Stimulated activated CD8-positive, alpha-beta memory T cell treated with anti-CD3 and anti-CD28 coated beads, Interleukin-15, amount 100 ng/mL, for 24 hours (primary cell): ENCODE results near the gene ARL2BP.
"Not testable (repeated sequence)": the region's sequence is repeated elsewhere in the genome, so short reads cannot be mapped to it uniquely, and the experiment has no call there.

Experiments used
- DNase-seq: peaks from one replicate; pipeline ENCODE4 v3.0.0-alpha.2; 2020; ENCODE audit warnings: low read depth

ARL2BP gene

DNA sequence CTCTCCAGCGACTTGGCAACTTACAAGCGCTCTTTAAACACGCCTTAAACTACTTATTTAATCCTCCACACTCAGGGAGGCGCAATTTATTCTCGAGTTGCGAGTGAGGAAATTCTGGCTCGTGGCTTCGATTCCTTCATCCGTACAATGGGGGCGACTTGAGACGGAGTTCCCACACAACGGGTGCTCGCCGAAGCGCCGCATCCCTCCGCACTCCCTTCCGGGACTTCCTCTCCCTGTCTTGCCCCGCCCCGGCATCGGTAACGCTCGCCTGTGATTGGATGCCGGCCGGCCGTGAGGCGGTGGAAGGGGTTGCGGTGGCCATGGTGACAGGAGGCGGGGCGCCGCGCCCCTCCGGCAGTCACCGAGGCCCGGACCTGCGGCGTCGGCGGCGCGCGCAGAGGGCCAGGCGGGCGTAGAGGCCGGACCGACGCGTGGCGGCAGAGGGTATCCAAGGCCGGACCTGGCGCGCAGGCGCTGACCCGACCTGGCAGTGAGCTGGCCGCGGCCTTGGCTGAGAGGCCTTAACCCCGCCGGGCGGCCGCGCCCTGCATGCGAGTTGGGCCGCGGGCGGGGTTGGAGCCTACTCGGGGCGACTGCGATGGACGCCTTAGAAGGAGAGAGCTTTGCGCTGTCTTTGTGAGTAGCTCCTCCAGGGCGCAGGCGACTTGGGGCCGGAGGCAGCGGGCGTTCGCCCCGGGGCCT lies at the start of gene ARL2BP:
TSS of gene ARL2BP (plus strand) at position 493 of the 705 bp plus-strand sequence. CDS start at position 602, 109 bp downstream.
- peak; percentile 91 for DNase-seq

DNA sequence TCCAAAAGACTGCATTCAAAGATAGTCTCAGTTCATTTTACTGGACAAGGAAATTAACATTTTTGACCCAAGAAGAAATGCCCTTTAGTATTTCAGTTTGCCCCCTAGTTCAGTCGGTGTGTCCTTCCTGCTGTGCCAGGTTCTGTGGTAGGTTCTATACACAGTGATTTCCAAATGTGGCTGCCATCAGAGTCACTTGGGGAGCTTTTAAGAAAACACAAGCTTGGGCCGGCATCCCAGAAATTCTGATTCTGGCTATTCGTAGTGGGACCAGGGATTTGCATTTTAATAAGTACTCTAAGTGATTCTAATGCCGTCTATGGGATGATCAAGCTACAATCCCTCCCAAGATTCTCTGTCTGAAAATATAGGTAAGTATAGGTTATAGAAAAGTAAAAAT lies 48.8 kb upstream of the ARL2BP start:
- DNase-seq = no peak

DNA sequence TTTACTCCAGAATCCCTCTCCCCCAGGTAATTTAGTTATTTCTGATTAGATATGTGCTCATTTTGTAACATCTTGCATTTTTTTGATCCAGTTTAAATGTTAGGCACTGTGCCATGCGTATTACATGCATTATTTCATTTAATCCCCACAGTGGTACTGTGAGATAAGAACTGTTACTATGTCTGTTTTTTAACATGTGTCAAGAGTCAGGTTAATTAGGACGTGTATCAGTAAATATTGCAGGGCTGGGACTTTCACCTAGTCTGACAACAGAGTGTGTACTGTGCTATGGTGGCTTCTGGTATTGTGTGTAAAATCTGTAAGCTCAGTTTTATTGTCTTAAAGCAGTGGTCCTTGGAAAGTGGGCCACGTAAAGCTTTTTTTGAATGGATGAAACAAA lies 48.3 kb upstream of the ARL2BP start:
- DNase-seq = no peak

DNA sequence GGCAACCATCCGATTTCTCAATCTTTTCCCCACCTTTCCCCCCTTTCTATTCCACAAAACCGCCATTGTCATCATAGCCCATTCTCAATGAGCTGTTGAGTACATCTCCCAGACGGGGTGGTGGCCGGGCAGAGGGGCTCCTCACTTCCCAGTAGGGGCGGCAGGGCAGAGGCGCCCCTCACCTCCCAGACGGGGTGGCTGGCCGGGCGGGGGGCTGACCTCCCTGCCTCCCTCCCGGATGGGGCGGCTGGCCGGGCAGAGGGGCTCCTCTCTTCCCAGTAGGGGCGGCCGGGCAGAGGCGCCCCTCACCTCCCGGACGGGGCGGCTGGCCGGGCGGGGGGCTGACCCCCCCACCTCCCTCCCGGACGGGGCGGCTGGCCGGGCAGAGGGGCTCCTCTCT lies 44.7 kb upstream of the ARL2BP start:
- DNase-seq = not testable (repeated sequence)

DNA sequence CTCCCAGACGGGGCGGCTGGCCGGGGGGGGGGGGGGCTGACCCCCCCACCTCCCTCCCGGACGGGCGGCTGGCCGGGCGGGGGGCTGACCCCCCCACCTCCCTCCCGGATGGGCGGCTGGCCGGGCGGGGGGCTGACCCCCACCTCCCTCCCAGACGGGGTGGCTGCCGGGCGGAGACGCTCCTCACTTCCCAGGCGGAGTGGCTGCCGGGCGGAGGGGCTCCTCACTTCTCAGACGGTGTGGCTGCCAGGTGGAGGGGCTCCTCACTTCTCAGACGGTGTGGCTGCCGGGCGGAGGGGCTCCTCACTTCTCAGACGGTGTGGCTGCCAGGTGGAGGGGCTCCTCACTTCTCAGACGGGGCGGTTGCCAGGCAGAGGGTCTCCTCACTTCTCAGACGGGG lies 44.1 kb upstream of the ARL2BP start:
- not testable (repeated sequence) for DNase-seq

DNA sequence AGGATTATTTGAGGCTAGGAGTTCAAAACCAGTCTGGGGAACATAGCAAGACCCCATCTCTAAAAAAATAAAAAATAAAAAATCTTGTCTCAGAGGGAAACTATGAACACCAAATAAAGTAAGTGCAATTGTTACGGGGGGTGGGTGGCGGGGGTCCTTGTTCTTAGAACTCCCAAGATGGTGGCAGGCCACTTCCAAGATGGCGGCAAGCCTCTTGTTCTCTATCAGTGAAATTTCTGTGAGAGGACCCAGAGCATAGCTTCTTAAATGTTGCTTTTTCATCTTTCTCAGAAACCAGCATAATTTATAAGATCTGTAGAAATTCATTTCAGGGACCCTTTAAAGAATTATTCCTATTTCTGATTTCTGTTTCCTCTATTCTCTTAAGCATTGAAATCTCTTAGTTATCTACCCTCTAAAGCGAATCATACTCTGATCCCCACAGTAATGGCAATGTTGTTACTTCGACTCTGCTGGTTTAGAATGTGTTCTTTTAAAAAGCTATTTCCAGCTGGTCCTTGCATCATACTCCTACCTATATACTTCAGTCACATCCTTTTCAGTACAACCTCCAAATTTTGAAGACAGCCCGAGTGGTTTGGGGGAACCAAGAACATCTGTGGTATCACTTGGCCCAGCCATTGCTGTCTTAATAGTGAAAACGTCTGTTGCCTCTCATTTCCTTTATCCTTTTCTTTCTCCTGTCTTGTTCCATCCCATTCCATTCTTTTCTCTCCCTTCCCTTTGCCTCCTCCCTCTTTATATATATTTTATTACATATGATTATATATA lies 42.8 kb upstream of the ARL2BP start:
- DNase-seq = no peak

DNA sequence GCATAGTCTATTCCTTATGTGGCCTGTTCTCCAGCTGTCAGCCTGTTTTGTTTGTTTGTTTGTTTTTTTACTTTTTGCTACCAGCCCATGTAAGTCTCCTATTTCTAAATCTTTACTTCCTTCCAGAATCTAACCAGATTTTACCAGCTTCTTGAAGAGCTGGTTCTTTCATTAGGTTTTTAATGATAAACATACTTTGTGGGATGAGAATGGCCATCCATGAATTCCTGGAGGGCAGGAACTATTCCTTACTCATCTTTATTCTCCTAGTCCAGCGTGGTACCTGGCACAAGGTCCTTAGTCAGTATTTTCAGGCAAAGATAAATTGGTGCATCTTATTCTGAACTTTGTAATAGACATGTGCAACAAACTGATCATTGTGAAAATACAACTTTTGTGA lies 41.6 kb upstream of the ARL2BP start:
- DNase-seq = no peak

DNA sequence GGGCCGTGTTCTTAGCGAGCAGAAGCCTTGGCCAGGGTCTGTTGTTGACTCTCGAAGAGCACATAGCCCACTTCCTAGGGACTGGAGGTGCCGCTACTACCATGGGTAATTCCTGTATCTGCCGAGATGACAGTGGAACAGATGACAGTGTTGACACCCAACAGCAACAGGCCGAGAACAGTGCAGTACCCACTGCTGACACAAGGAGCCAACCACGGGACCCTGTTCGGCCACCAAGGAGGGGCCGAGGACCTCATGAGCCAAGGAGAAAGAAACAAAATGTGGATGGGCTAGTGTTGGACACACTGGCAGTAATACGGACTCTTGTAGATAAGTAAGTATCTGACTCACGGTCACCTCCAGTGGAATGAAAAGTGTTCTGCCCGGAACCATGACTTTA lies 40.4 kb upstream of the ARL2BP start:
- DNase-seq = no peak

DNA sequence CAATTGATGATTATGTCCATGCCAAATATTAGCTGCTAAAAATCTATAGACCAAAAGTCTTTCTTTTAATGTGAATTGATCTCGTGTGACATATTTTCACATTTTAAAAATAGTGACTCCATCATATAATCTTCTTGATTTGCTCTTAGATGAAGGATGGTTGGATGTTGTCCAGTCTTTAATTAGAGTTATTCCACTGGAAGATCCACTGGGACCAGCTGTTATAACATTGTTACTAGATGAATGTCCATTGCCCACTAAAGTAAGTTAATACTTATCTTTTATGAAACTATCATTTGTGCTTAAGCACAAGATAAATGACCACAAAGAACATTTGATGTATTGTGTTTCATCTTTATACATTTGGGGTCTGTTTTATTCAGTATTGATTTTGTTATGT lies 36.1 kb upstream of the ARL2BP start:
- no peak for DNase-seq

DNA sequence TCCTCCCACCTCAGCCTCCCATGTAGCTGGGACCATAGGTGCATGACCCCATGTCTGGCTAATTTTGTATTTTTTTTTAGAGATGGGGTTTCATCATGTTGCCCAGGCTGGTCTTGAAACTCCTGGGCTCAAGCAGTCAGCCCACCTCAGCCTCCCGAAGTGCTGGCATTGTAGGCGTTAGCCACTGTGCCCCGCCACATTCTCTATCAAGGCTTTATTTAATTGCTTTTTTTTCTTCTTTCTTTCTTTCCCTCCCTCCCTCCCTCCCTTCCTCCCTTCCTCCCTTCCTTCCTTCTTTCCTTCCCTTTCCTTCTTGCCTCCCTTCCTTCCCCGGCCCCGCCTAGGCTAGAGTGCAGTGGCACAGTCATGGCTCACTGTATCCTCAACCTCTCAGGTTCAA lies 35.3 kb upstream of the ARL2BP start:
- DNase-seq = no peak

DNA sequence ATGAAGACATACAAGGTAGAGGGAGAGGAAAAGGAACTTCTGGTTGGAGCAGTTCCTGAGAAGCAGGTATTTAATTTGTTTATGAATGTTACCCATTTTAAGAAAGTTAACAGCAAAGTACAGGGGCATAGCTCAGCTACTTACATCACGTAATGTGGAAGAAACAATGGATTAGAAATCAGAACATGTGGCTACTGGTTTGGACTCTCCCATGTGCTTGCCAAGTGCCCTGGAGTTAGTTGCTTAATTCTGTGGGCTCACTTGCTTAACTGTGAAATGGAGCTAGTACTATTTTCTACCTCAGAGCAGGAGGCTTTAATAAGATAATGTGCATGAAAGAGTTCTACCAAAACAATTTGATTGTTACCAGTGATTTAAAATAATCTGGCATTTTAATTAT lies 31.6 kb upstream of the ARL2BP start:
- no peak for DNase-seq

DNA sequence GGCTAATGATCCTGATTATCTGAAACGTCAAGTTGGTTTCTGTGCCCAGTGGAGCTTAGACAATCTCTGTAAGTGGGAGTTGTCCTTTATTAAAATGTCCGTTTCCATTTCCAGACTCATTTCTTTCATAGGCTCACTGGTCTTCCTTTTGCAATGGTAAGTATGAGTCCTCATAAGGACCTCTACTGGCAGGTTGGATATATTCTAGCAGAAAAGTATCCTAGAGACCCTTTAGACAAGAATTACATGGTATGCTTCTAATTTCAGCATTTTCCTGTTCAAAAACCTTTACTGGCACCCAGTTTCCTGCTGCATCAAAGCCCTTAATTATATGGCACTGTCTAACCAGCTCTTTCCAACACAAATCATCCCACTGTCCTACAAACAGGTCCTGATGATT lies 28.1 kb upstream of the ARL2BP start:
- DNase-seq = no peak

DNA sequence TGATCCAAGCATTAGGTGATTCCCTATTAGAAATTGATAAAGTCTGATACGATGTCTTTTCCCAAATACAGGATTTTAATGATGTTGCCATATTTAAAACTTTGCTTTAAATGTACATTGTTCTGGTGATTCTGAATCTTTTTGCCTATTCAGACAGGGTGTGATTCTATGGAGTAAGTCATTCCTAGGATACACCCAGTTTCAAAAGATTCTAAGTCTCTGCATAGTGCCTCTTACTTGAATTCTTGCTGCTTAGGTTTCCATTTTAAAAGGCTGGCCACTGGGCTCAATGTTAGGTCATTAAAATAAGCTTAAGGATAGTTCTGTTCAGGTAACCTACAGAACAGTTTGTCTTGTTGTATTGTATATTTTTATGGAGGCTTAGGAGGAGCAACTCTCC lies 22.0 kb upstream of the ARL2BP start:
- no peak for DNase-seq

DNA sequence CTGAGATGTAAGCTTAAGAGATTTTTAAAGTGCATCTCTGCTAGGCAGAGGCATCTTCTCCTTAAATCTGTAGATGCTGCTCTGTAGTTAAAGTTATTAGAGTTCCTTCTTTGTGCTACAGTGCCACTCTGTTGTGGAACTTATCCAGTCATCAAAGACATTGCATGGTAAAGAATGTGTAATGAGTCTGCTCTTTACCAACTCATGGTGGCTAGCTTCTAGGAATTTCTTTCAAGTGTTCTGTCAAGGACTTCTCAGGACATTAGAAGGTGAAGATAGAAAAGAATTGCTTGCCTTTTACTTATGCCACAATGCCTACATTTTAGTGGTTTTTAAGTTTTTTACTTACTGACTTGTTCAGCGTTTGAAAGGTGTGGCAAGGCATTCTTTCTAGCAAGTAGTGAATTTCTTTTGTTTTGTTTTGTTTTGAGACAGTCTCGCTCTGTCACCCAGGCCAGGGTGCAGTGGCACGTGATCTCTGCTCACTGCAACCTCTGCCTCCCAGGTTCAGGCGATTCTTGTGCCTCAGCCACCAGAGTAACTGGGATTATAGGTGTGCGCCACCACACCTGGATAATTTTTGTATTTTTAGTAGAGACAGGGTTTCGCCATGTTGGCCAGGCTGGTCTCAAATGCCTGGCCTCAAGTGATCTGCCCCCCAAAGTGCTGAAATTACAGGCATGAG lies 20.3 kb upstream of the ARL2BP start:
- no peak for DNase-seq

DNA sequence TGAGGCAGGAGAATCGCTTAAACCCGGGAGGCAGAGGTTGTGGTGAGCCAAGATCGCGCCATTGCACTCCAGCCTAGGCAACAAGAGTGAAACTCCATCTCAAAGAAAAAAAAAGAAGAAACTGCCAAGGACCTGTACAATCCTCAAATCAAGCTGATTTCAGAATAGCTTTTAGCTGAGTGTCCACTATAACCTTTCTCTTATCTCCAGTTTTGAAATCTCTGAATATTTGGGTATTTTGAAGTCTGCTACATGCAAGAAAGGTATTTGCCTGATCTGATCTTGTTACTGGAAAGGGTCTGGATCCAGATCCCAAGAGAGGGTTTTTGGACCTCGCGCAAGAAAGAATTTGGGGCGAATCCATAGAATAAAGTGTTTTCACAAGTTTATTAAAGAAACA lies 19.1 kb upstream of the ARL2BP start:
- DNase-seq = no peak

DNA sequence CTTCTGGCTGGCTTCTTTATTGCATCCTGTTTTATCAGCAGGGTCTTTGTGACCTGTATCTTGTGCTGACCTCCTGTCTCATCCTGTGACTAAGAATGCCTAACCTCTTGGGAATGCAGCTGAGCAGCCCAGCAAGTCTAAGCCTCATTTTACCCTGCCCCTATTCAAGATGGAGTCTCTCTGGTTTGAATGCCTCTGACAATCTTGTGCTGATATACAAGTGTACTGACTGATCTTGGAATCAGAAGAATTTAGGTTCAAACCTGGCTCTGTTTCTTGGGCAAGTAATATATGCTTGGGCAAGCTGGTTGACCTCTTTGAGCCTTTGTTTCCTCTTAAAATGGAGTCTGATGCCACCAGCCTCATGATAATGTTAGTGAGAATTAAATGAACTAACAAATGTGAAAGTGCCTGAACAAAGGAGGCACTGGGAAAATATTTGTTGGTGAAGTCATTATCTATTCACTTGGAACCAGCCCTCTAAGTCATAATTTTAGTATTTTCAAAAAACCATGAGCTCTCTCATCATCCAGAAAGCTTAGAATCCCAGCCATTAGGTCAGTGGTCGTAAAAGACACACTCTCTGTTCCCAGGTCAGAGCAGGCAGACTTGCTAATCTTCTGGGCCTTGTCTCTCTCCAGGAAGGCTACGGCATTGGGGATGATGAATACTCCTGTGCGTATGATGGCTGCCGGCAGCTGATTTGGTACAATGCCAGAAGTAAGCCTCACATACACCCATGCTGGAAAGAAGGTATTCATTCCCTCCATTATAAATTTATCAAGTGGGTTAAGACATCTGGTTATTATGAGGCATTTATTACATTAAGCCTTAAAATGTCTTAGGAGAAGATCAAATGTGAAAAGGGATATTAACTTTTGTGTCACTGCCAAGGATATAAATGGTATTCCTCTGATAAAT lies 18.1 kb upstream of the ARL2BP start:
- DNase-seq = no peak

DNA sequence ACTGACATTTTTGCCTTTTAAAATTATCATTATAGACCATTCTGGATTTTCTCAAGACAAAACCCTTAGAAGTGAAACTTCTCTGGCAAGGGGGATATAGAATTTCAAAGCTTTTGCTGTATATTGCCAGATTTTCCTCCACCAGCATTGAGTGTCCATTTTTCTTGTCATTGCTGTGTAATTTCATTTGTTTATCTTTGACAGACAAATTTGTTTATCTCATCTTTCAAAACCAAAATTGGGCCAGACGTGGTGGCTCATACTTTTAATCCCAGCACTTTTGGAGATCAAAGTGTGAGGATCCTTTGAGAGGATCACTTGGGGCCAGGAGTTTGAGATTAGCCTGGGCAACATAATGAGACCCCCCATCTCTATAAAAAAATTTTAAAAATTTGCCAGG lies 16.0 kb upstream of the ARL2BP start:
- no peak for DNase-seq

DNA sequence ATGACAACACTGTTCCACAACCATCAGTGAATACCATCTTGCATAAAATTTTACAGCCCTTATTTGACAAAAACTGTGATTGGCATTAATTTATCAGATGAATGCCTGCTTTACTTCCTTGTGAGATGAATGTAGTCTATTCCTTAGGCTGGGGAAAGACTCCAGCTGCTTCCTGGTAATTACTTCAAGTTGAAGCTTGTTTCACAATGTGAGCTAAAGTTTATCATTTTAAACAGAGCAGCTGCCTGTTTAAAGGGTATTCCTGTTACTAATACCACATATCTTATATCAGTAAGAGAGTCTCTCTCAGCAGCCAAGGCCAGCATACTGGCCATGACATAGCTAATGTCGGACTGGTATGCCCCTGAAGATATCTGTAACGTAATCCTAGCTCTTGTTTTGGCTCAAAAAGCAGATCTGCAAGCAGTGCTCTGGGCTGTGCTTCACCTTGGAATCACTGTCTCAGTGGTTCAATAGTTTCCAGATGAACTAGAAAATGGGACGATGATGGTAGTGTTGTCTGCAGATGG lies 13.2 kb upstream of the ARL2BP start:
- no peak for DNase-seq

DNA sequence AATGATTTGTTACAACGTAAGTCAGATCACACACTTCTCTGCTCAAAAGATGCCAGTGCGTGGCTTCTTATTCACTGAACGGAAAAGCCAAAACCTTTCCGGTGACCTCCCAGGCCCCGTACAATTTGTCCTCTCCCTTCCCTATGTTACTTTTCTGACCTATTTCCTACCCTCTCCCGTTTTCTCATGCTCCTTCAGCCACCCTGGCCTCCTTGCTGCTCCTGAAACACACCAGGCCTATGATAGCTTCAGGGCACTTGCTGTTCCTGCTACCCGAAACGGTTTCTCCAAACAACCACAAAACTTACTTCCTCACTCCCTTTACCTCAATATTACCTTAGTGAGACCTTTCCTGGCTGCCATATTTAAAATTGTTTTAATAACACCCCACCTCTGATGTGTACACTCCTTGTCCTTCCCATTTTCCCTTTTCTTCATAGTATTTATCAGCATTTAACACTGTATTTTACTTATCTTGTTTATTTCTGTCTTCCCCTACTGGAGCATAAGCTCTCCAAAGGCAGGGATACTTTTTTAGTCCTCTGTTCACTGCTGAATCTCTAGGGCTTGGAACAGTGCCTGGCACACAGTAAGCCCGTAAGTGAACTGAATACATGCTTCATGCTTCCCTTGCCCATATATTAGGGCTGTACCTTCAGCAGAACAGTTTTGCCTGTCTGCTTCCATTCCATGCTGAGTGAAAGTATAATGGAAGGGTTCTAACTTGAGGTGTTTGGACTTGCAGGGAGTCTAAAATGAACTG lies 10.9 kb upstream of the ARL2BP start:
- DNase-seq = no peak

DNA sequence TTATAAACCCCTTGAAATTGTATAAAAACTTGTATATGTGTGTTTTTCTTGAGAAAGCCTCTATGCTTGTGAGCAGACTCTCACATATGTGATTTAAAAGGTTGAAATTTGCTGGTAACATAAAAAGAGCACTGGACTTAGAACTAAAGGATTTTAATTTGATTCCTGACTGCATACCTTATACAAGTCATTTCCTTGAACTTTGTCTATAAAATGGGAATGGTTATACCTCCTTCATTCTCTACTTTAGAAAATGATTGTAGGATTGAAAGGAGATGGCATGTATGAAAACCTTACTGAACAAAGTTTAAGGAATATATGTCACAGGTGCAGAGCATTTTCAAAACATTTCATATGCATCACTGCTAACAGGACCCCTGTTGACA lies 10.4 kb upstream of the ARL2BP start:
- DNase-seq = no peak
